ENCODE measurements around the gene CEP41. TPM values are rescaled to one million over a fixed set of nuclear protein-coding genes. Genes with fewer than 3 reads are reported as not detected.

CEP41 gene
- polyA plus RNA-seq, 1 donor from 2014 or later = 47.0 TPM

DNA sequence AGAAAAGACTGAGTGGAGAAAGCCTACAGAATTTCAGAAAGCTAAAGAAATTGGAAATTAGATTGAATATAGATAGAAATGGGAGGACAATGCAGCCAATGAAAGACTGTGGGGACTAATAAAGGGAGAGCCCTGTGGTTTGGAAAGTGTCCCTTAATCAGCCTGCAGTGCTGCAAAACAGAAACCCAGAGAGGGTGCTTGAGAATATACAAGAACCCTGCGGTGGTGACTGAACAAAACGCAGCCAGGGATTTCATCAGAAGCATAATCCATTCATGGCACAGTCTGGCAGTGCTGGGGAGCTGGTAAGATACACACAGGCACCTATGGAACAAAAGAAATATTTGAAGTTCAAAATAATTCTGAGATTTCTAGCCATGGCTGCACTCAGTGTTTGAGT lies 19.1 kb downstream of the CEP41 start:
- no peaks in the 10 kb centered on the region for H3K9me2 ChIP-seq (ENCODE audit: insufficient read depth, low read length)
- H3K27ac ChIP-seq (ENCODE audit: low read length) = peak overlapping the region; percentile 68
- H3K9ac ChIP-seq (ENCODE audit: low read length) = peak overlapping the region; percentile 29
- H4K20me1 ChIP-seq (ENCODE audit: insufficient read depth) = no peaks in the 10 kb centered on the region
- H2AFZ ChIP-seq (ENCODE audit: low read depth, low read length) = peak overlapping the region; percentile 15
- H3K27me3 ChIP-seq (ENCODE audit: insufficient read depth, low read depth, low read length) = no peaks in the 10 kb centered on the region
- H3K4me2 ChIP-seq (ENCODE audit: low read length) = peak overlapping the region; percentile 20
- no peaks in the 10 kb centered on the region for H3F3A ChIP-seq (ENCODE audit: insufficient read depth, low read length, poor library complexity, severe bottlenecking)
- peaks cover 23% of the 10 kb centered on the region for H3K79me2 ChIP-seq (replicated peaks; ENCODE audit: insufficient read depth, low read length)
- no peaks in the 10 kb centered on the region for H3K9me3 ChIP-seq (ENCODE audit: low read length)
- H3K36me3 ChIP-seq (ENCODE audit: insufficient read depth, low read length) = no peaks in the 10 kb centered on the region
- TF ChIP-seq RAD21 (conservative IDR thresholded peaks at IDR 0.05) (no peak), POLR2AphosphoS5 (IDR thresholded peaks at IDR 0.05) (no peak), TAF1 (IDR thresholded peaks at IDR 0.05; ENCODE audit: low read depth) (no peak), EZH2 (IDR thresholded peaks at IDR 0.05; ENCODE audit: borderline replicate concordance, insufficient read depth, low read length, poor library complexity, severe bottlenecking) (no peak), SMC3 (conservative IDR thresholded peaks at IDR 0.05; ENCODE audit: poor library complexity) (no peak), EP300 (conservative IDR thresholded peaks at IDR 0.05; ENCODE audit: poor library complexity, severe bottlenecking) (no peak), MXI1 (conservative IDR thresholded peaks at IDR 0.05; ENCODE audit: poor library complexity, severe bottlenecking) (no peak)
- TF ChIP-seq, protein P1, sequence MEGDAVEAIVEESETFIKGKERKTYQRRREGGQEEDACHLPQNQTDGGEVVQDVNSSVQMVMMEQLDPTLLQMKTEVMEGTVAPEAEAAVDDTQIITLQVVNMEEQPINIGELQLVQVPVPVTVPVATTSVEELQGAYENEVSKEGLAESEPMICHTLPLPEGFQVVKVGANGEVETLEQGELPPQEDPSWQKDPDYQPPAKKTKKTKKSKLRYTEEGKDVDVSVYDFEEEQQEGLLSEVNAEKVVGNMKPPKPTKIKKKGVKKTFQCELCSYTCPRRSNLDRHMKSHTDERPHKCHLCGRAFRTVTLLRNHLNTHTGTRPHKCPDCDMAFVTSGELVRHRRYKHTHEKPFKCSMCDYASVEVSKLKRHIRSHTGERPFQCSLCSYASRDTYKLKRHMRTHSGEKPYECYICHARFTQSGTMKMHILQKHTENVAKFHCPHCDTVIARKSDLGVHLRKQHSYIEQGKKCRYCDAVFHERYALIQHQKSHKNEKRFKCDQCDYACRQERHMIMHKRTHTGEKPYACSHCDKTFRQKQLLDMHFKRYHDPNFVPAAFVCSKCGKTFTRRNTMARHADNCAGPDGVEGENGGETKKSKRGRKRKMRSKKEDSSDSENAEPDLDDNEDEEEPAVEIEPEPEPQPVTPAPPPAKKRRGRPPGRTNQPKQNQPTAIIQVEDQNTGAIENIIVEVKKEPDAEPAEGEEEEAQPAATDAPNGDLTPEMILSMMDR (IDR thresholded peaks at IDR 0.05; ENCODE audit: poor library complexity, severe bottlenecking) = no peak
- TF ChIP-seq, protein P2, sequence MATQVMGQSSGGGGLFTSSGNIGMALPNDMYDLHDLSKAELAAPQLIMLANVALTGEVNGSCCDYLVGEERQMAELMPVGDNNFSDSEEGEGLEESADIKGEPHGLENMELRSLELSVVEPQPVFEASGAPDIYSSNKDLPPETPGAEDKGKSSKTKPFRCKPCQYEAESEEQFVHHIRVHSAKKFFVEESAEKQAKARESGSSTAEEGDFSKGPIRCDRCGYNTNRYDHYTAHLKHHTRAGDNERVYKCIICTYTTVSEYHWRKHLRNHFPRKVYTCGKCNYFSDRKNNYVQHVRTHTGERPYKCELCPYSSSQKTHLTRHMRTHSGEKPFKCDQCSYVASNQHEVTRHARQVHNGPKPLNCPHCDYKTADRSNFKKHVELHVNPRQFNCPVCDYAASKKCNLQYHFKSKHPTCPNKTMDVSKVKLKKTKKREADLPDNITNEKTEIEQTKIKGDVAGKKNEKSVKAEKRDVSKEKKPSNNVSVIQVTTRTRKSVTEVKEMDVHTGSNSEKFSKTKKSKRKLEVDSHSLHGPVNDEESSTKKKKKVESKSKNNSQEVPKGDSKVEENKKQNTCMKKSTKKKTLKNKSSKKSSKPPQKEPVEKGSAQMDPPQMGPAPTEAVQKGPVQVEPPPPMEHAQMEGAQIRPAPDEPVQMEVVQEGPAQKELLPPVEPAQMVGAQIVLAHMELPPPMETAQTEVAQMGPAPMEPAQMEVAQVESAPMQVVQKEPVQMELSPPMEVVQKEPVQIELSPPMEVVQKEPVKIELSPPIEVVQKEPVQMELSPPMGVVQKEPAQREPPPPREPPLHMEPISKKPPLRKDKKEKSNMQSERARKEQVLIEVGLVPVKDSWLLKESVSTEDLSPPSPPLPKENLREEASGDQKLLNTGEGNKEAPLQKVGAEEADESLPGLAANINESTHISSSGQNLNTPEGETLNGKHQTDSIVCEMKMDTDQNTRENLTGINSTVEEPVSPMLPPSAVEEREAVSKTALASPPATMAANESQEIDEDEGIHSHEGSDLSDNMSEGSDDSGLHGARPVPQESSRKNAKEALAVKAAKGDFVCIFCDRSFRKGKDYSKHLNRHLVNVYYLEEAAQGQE (IDR thresholded peaks at IDR 0.05; ENCODE audit: borderline replicate concordance) = no peak
- H3K4me3 ChIP-seq (ENCODE audit: low read length) = peak overlapping the region; percentile 12

DNA sequence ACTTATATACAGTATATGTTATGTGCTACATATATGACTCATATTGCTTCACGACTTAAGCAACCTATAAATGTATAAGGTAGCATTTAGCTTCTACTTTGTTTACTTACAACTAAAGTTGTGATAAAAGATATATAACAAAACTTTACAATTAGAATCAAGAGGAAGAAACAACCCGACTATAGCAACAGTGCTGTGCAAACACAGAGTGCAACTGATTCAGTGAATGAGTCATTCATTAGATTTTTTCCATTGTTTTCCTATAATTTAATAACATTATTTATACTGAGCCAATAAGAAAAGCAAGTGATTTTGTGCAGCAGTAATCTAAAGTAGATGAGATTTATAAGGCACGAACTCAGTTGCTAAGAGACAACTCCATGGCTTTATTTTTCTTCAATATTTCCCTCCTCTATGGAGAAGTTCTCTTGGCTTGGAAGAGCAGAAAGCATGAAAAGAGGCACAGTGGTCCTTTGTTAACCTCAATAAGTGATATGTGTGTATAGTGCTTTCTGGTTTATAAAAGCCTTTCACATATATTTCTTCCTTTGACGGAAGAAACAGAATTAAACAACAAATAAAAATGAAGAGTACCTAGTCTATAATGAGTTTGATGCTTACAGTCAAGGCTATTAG lies 19.8 kb downstream of the CEP41 start:
- H3K4me2 ChIP-seq (ENCODE audit: low read length) = peak overlapping the region; percentile 20
- H3K9me3 ChIP-seq (ENCODE audit: low read length) = no peaks in the 10 kb centered on the region
- H3K4me3 ChIP-seq (ENCODE audit: low read length) = peak overlapping the region; percentile 12

More for the DNA sequence above, 19.8 kb downstream of the CEP41 start:
- Histone ChIP-seq H3K36me3 (ENCODE audit: insufficient read depth, low read length) (no peaks in the 10 kb centered on the region), H3K27ac (ENCODE audit: low read length) (peak overlapping the region; percentile 68), H3K79me2 (replicated peaks; ENCODE audit: insufficient read depth, low read length) (peaks cover 23% of the 10 kb centered on the region), H2AFZ (ENCODE audit: low read depth, low read length) (peak overlapping the region; percentile 15), H3F3A (ENCODE audit: insufficient read depth, low read length, poor library complexity, severe bottlenecking) (no peaks in the 10 kb centered on the region), H3K27me3 (ENCODE audit: insufficient read depth, low read depth, low read length) (no peaks in the 10 kb centered on the region), H3K9me2 (ENCODE audit: insufficient read depth, low read length) (no peaks in the 10 kb centered on the region), H3K9ac (ENCODE audit: low read length) (peak overlapping the region; percentile 29), H4K20me1 (ENCODE audit: insufficient read depth) (no peaks in the 10 kb centered on the region)
- no peak for TF ChIP-seq EP300 (conservative IDR thresholded peaks at IDR 0.05; ENCODE audit: poor library complexity, severe bottlenecking)
- no peak for TF ChIP-seq TAF1 (IDR thresholded peaks at IDR 0.05; ENCODE audit: low read depth)
- no peak for TF ChIP-seq EZH2 (IDR thresholded peaks at IDR 0.05; ENCODE audit: borderline replicate concordance, insufficient read depth, low read length, poor library complexity, severe bottlenecking)
- TF ChIP-seq MXI1 (conservative IDR thresholded peaks at IDR 0.05; ENCODE audit: poor library complexity, severe bottlenecking) = no peak
- no peak for TF ChIP-seq RAD21 (conservative IDR thresholded peaks at IDR 0.05)
- TF ChIP-seq SMC3 (conservative IDR thresholded peaks at IDR 0.05; ENCODE audit: poor library complexity) = no peak
- TF ChIP-seq, protein P2 (IDR thresholded peaks at IDR 0.05; ENCODE audit: borderline replicate concordance) = no peak
- TF ChIP-seq POLR2AphosphoS5 (IDR thresholded peaks at IDR 0.05) = no peak
- TF ChIP-seq, protein P1 (IDR thresholded peaks at IDR 0.05; ENCODE audit: poor library complexity, severe bottlenecking) = no peak

Measured in neural cell (in vitro differentiated cells).